GM18517 (cell line): ENCODE results near the gene CENPN.

Experiments used
- ATAC-seq: cut with Tn5 transposase; IDR thresholded peaks from one replicate; pipeline ENCODE4 v1.9.1; 2021; ENCODE audit warnings: mild to moderate bottlenecking, moderate library complexity; ENCODE audit not compliant: unreplicated experiment

The CENPN gene

GRCh38 chr16:81077076-81077940, 70.3 kb downstream of the CENPN start, which contains the start of gene C16orf46:
Gene C16orf46 (minus strand): TSS chr16:81077238. CDS start chr16:81063955, 13,283 bp downstream.
- ATAC-seq: peak; percentile 96

- ATAC-seq: no peak
Measured at GRCh38 chr16:81080233-81080632, 73.2 kb downstream of the CENPN start.

GRCh38 chr16:81081014-81081413, 74.0 kb downstream of the CENPN start:
- no peak for ATAC-seq
